CD14-positive monocyte (primary cell): ENCODE results near the gene GPC1. TPM values are rescaled to one million over a fixed set of nuclear protein-coding genes. Genes with fewer than 3 reads are reported as not detected.

ENCODE experiments used
- DNase-seq, 3 donors: peaks; one replicate each; pipeline ENCODE4 v3.0.0-alpha.2; 2011 to 2022
- H2AFZ ChIP-seq: 2 replicates; pipeline ENCODE4 v1.6.0; 2012; ENCODE audit warnings: mild to moderate bottlenecking, low read depth, low read length, inconsistent platforms; ENCODE audit not compliant: insufficient read depth, poor library complexity, severe bottlenecking
- H3K27ac ChIP-seq, 2 donors: 1 replicate in 1 of 2; 2 replicates in 1 of 2; pipeline ENCODE4 v1.5.1; 2012 to 2013; ENCODE audit warnings: low read length in 2 of 2, control low read depth in 1 of 2, inconsistent platforms in 1 of 2, low read depth in 1 of 2, mild to moderate bottlenecking in 1 of 2
- H3K27me3 ChIP-seq, 2 donors: one replicate each; pipeline versions ENCODE4 v1.6.0 to v1.6.1; 2011 to 2013; ENCODE audit warnings: low read length in 2 of 2; ENCODE audit not compliant: control insufficient read depth in 2 of 2, insufficient read depth in 2 of 2
- H3K36me3 ChIP-seq, 2 donors: replicated peaks in 1 of 2; 1 replicate in 1 of 2; 2 replicates in 1 of 2; pipeline versions ENCODE4 v1.5.1 to v1.6.1; 2012 to 2013; ENCODE audit warnings: low read length in 2 of 2, control low read depth in 1 of 2, inconsistent platforms in 1 of 2, mild to moderate bottlenecking in 1 of 2; ENCODE audit not compliant: insufficient read depth in 2 of 2, control insufficient read depth in 1 of 2
- H3K4me1 ChIP-seq, 2 donors: 1 replicate in 1 of 2; 2 replicates in 1 of 2; pipeline versions ENCODE4 v1.5.1 to v1.6.1; 2012 to 2013; ENCODE audit warnings: low read length in 2 of 2, control low read depth in 1 of 2, inconsistent platforms in 1 of 2, mild to moderate bottlenecking in 1 of 2, moderate library complexity in 1 of 2; ENCODE audit not compliant: insufficient read depth in 2 of 2, control insufficient read depth in 1 of 2
- H3K4me2 ChIP-seq: replicated peaks from 2 replicates; pipeline ENCODE3; 2012; ENCODE audit warnings: low read length, moderate library complexity, mild to moderate bottlenecking; ENCODE audit not compliant: poor library complexity, severe bottlenecking; ENCODE audit errors: extremely low read depth
- H3K4me3 ChIP-seq, 3 experiments: fragments of 200-600 bp in 1 of 3; sonication (generic) in 1 of 3; replicated peaks in 1 of 3; 1 replicate in 2 of 3; 2 replicates in 1 of 3; pipeline ENCODE4 v1.5.1; 2011 to 2013; ENCODE audit warnings: low read length in 3 of 3, mild to moderate bottlenecking in 3 of 3, control low read depth in 2 of 3, low read depth in 2 of 3, inconsistent platforms in 1 of 3, moderate library complexity in 1 of 3
- H3K79me2 ChIP-seq: 2 replicates; pipeline ENCODE4 v1.6.0; 2012; ENCODE audit warnings: mild to moderate bottlenecking, control low read depth, inconsistent platforms, low read length, moderate library complexity; ENCODE audit not compliant: insufficient read depth
- H3K9ac ChIP-seq: 2 replicates; pipeline ENCODE4 v1.6.0; 2017; ENCODE audit warnings: low read length, mild to moderate bottlenecking; ENCODE audit not compliant: insufficient read depth, poor library complexity, severe bottlenecking
- H3K9me3 ChIP-seq, 2 donors: replicated peaks in 1 of 2; 1 replicate in 1 of 2; 2 replicates in 1 of 2; pipeline versions ENCODE4 v1.5.1 to v1.6.1; 2012 to 2013; ENCODE audit warnings: low read length in 2 of 2, control low read depth in 1 of 2; ENCODE audit not compliant: control insufficient read depth in 1 of 2, insufficient read depth in 1 of 2
- H4K20me1 ChIP-seq: 2 replicates; pipeline ENCODE4 v1.6.0; 2012; ENCODE audit warnings: mild to moderate bottlenecking, low read length, control low read depth, moderate library complexity; ENCODE audit not compliant: insufficient read depth
- H3K27ac Mint-ChIP-seq, 7 donors: one replicate each; pipeline ENCODE4 v1.8.0; 2020; ENCODE audit warnings: mild to moderate bottlenecking in 7 of 7, mixed read lengths in 7 of 7, moderate library complexity in 6 of 7, inconsistent platforms in 2 of 7
- H3K27me3 Mint-ChIP-seq, 3 donors: one replicate each; pipeline ENCODE4 v1.8.0; 2021 to 2022; ENCODE audit warnings: low read depth in 3 of 3, mild to moderate bottlenecking in 3 of 3, mixed read lengths in 3 of 3, moderate library complexity in 3 of 3, inconsistent platforms in 1 of 3
- H3K36me3 Mint-ChIP-seq, 2 donors: one replicate each; pipeline ENCODE4 v1.8.0; 2020; ENCODE audit warnings: mixed read lengths in 2 of 2, inconsistent platforms in 1 of 2, mild to moderate bottlenecking in 1 of 2
- H3K4me1 Mint-ChIP-seq: one replicate; pipeline ENCODE4 v1.8.0; 2020; ENCODE audit warnings: mild to moderate bottlenecking, mixed read lengths
- H3K4me3 Mint-ChIP-seq, 2 donors: one replicate each; pipeline ENCODE4 v1.8.0; 2020; ENCODE audit warnings: mild to moderate bottlenecking in 2 of 2, mixed read lengths in 2 of 2, moderate library complexity in 1 of 2
- H3K9me3 Mint-ChIP-seq, 7 donors: one replicate each; pipeline ENCODE4 v1.8.0; 2020 to 2022; ENCODE audit warnings: mixed read lengths in 7 of 7, mild to moderate bottlenecking in 6 of 7, moderate library complexity in 6 of 7, inconsistent platforms in 2 of 7
- CTCF ChIP-seq: fragments of 200-600 bp; IDR thresholded peaks from one replicate; pipeline ENCODE4 v1.8.0; 2022; ENCODE audit warnings: antibody characterized with exemption, mild to moderate bottlenecking
- WGBS: methylation state at CpG from one replicate; pipeline ENCODE4 v1.1.5; 2013; ENCODE audit warnings: missing lambda C conversion rate; ENCODE audit not compliant: insufficient coverage; 5-methylcytosine and 5-hydroxymethylcytosine counted together
- intact Hi-C, 2 donors: fragments of 100-400 bp; cut with micrococcal nuclease; formaldehyde crosslinking; loops; one replicate each; pipeline versions ENCODE4 v1.15.0 to v1.15.1; 2023
- polyA plus RNA-seq, 3 donors: library from polyadenylated mRNA; depleted of rRNA in 1 of 3; unstranded in 2 of 3; stranded (reverse) in 1 of 3; fragments of 300-500 nt in 2 of 3; fragments of >200 nt in 1 of 3; fragmentation: Illumina TruSeq in 2 of 3; gene quantifications; 1 replicate in 2 of 3; 2 replicates in 1 of 3; pipeline ENCODE4 v1.2.3, GENCODE V29; 2012 to 2021

GPC1 gene
- polyA plus RNA-seq, 3 donors, result 0.08 TPM; not detected in 2

GRCh38 chr2:240396623-240397541 lies 38.6 kb upstream of the GPC1 start:
- no peak for DNase-seq
- intact Hi-C loops, result no loop called here
- H4K20me1 ChIP-seq, result no peaks in the 10 kb centered on the region
- H3K36me3 ChIP-seq, result no peaks in the 10 kb centered on the region
- H3K27me3 ChIP-seq, result no peaks in the 10 kb centered on the region
- no peaks in the 10 kb centered on the region for H3K4me1 ChIP-seq
- peaks cover 2 to 3% (median 3%) of the 10 kb centered on the region in 3 donors for H3K27me3 Mint-ChIP-seq
- no peak overlapping the region for H2AFZ ChIP-seq
- no peak for TF ChIP-seq CTCF
- WGBS, result 94% methylated on average over 9 of the region's 12 CpGs
- no peaks in the 10 kb centered on the region for H3K36me3 Mint-ChIP-seq
- H3K9ac ChIP-seq, result no peak overlapping the region
- H3K9me3 Mint-ChIP-seq, result peaks cover 0 to 2% (median 0%) of the 10 kb centered on the region in 7 donors
- no peaks in the 10 kb centered on the region for H3K79me2 ChIP-seq
- H3K4me1 Mint-ChIP-seq, result no peaks in the 10 kb centered on the region
- no peaks in the 10 kb centered on the region for H3K9me3 ChIP-seq
- no peak overlapping the region for H3K27ac Mint-ChIP-seq
- no peak overlapping the region for H3K4me3 Mint-ChIP-seq
- no peak overlapping the region for H3K4me3 ChIP-seq
- H3K4me2 ChIP-seq, result no peak overlapping the region
- H3K27ac ChIP-seq, result no peak overlapping the region

- Histone ChIP-seq H3K4me1 (no peaks in the 10 kb centered on the region), H3K36me3 (no peaks in the 10 kb centered on the region), H3K4me3 (no peak overlapping the region), H3K4me2 (no peak overlapping the region), H4K20me1 (no peaks in the 10 kb centered on the region), H3K27ac (no peak overlapping the region), H3K9ac (no peak overlapping the region), H3K9me3 (no peaks in the 10 kb centered on the region), H2AFZ (no peak overlapping the region), H3K79me2 (no peaks in the 10 kb centered on the region), H3K27me3 (no peaks in the 10 kb centered on the region)
- no peak overlapping the region for H3K4me3 Mint-ChIP-seq
- H3K27me3 Mint-ChIP-seq, result peaks cover 3 to 5% (median 5%) of the 10 kb centered on the region in 3 donors
- no peak for DNase-seq
- no peaks in the 10 kb centered on the region for H3K36me3 Mint-ChIP-seq
- no peak overlapping the region for H3K27ac Mint-ChIP-seq
- no peaks in the 10 kb centered on the region for H3K4me1 Mint-ChIP-seq
- TF ChIP-seq CTCF, result no peak
- 91% methylated on average over 9 of the region's 9 CpGs for WGBS
- H3K9me3 Mint-ChIP-seq, result peaks cover 0 to 2% (median 0%) of the 10 kb centered on the region in 7 donors
- intact Hi-C loops, result no loop called here
Measured at GRCh38 chr2:240397542-240397916, 37.9 kb upstream of the GPC1 start.
